ENCODE results near the gene OAS2.

The OAS2 gene, protein sequence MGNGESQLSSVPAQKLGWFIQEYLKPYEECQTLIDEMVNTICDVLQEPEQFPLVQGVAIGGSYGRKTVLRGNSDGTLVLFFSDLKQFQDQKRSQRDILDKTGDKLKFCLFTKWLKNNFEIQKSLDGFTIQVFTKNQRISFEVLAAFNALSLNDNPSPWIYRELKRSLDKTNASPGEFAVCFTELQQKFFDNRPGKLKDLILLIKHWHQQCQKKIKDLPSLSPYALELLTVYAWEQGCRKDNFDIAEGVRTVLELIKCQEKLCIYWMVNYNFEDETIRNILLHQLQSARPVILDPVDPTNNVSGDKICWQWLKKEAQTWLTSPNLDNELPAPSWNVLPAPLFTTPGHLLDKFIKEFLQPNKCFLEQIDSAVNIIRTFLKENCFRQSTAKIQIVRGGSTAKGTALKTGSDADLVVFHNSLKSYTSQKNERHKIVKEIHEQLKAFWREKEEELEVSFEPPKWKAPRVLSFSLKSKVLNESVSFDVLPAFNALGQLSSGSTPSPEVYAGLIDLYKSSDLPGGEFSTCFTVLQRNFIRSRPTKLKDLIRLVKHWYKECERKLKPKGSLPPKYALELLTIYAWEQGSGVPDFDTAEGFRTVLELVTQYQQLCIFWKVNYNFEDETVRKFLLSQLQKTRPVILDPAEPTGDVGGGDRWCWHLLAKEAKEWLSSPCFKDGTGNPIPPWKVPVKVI

DNA sequence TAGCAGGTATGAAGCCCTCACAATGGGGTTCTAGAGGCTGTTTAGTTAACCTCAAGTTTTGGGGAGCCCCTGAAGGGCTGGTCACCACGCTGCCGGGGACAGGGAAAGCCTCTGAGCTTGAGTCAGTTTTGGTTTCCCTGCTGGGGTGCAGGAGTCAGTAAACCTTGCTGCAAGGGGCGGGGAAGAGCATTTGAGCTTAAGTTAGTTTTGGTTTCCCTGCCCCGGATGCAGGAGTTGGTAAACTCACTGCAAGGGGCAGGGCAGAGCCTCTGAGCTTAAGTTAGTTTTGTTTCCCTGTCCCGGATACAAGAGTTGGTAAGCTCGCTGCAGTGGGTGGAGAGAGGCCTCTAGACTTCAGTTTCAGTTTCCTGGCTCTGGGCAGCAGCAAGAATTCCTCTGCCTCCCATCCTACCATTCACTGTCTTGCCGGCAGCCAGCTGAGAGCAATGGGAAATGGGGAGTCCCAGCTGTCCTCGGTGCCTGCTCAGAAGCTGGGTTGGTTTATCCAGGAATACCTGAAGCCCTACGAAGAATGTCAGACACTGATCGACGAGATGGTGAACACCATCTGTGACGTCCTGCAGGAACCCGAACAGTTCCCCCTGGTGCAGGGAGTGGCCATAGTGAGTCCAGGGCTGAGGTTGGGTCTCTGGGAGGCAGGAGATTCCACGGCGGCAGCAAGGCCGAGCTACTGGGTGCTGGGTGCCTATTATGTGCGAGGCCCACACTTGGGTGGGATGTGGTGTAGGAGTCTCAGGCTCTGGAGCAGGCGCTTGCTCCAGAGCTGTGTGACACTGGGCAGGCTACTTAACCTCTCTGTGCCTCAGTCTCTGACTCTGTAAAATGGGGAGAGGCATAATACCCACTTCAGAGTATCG lies at the start of gene OAS2:
Gene OAS2, plus strand, starts transcription at position 357 of the 878 bp plus-strand sequence. Its CDS starts 90 bp downstream, at position 447.
- peak; percentile 57 for DNase-seq

DNA sequence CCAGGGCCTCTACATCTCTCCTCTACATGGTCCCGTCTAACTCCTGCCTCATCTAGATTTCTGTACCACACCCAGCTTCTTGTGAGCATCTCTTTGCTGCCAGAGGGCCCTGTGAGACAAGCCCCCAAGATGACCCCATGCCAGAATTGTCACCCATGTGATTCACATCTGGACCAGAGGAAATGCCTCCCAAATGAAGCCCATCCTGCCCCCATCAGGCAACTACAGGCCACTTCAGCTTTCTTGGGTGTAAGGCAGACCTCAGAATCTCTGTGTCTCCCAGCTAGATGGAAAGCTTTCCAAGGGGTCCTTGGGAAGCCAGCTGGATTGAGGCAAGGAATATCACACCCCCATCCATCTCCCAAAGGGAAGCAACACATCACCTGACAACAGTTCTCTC lies 49.3 kb upstream of the OAS2 start:
- DNase-seq = no peak

DNA sequence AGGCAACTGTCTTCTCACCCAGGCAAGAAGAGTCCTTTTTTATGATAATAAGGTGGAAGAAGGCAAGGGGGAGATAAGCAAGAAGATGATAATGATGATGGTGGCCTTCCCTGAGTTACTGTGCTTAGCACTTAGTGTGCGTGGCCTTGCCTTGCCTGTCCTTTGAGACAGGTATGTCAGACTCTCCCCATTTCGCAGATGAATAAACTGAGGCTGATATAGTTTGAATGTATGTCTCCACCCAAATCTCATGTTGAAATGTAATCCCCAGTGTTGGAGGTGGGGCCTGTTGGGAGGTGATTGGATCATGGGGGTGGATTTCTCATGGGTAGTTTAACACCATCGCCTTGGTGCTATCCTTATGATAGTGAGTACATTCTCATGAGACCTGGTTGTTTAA lies 48.6 kb upstream of the OAS2 start:
- DNase-seq = no peak

DNA sequence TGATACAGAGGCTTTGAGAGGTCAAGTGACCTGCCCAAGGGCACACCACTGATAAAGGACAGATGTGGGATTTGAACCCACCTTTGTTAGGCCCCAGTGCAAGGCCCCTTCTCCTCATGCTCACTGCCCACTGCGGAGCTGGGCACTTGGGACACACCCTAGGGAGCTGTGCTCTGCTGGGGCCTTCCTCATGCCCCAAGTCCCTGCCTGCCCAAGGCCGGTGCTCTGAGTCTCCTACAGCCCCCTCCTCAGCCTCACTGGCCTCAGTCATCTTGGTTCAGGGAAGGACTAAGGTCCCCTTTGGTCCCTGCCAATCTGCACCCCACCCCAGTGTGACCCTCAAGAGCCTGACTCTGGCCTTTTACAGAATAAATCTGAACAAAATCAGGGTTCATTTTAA lies 48.0 kb upstream of the OAS2 start:
- DNase-seq = no peak

DNA sequence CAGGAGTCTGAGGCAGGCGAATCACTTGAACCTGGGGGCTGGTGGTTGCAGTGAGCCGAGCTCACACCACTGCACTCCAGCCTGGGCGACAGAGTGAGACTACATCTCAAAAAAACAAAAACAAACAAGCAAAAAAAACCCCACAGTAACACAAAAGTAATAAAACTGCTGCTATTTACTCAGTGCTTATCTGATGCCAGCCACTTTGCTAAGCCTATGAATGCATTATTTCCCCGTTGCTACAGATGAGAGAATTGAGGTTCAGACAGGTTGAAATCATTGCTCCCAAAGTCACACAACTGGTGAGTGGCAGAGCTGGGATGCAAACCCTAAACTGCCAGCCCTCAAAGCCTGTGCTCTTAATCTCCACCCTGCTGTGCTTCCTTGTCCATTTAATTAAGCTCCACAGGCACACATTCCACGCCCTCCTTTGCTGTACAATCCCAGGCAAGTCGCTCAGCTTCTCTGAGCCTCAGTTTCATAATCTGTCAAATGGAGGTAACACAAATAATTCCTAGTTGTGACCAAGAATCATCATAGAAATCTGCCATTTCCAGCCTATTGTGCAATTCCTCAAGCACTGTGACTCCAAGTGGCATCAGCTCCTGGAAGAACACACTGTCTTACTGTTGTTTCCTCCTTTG lies 45.7 kb upstream of the OAS2 start:
- DNase-seq = no peak

DNA sequence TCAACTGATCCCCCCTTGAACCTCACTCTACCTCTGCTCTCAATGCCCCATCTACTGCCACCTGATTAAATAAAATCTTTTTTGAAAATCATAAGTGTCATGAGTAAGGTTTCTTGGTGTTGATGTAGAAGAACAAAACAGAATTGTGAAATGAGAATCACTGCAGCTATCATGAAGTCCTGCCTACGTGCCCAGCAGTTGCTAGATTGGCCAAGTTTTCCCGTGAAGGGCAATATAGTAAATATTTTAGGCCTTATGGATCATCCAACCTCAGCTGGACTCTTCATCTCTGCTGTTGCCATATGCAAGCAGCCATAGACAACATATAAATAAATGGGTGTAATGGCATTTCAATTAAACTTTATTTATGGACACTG lies 45.2 kb upstream of the OAS2 start:
- no peak for DNase-seq

DNA sequence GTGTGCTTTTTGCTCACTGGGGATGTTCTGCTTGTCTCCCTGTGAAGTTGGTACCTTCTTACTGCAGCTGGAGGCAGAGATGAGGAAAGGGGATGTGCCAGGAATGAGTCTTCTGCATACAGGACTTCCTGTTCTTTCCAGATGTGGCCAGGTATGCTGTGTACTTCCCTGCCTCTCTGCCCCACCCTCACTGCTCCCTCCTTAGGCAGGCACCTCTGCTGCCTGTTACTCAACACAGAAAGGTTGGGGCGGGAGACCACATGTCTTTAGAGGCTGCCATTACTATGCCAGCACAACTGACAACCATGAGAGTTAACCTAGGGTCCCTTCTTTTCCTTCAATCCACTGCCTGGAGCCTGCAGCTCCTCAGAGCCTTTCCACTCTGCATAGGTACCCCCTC lies 42.1 kb upstream of the OAS2 start:
- DNase-seq = no peak

DNA sequence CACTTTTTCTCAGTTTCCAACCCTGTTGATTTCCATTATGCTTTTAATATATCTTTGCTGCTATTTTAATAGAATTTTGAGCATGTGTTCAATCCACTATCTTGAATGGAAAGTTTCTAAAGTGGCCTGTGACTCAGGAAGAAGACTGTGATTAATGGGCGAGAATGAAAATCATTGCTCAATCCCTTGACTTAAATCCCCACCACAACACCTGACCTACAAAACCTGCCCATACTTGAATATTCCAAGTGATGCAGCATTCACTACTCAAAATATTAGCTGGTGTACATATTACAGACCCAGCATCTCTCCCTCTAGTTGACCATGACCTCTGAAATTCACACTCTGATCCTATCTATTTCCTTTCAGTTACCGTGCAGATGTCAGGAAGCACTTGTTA lies 41.4 kb upstream of the OAS2 start:
- no peak for DNase-seq

DNA sequence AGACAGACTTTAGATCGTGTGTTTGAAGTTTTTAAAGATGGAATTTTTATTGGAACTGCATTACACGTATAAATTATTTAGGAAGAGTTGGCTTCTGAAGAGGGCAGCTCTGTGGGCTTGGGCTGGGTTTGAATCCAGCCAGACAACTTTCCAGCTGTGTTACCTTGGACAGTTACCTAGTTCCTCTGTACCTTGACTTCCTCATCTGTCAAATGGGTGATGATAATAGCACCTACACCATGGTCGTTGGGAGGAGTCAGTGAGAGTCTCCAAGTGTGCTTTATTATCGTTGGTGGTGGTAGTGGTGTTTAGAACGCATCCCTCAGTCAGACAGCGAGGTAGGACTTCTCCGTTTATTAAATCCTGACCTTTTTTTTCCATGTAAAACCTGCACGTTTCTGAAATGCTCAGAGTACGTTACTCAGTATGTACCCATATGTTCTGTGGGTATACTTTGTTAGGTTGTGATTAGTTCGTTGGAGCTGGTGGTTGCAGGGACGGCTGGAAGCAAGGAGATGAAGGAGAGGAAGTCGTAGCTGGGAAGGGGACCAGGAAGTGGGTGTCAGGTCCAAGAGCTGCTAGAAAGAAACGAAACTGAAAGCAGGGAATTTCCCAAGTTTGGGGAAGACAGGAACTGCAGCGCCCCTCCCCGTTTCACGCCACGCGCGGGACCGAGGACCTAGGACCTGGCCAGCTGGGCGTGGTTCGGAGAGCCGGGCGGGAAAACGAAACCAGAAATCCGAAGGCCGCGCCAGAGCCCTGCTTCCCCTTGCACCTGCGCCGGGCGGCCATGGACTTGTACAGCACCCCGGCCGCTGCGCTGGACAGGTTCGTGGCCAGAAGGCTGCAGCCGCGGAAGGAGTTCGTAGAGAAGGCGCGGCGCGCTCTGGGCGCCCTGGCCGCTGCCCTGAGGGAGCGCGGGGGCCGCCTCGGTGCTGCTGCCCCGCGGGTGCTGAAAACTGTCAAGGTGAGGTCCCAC lies 40.3 kb upstream of the OAS2 start, which contains the start of gene OAS3:
Gene OAS3, plus strand, starts transcription at position 734 of the 979 bp plus-strand sequence. Its CDS starts 57 bp downstream, at position 791.
- DNase-seq = peak; percentile 90

DNA sequence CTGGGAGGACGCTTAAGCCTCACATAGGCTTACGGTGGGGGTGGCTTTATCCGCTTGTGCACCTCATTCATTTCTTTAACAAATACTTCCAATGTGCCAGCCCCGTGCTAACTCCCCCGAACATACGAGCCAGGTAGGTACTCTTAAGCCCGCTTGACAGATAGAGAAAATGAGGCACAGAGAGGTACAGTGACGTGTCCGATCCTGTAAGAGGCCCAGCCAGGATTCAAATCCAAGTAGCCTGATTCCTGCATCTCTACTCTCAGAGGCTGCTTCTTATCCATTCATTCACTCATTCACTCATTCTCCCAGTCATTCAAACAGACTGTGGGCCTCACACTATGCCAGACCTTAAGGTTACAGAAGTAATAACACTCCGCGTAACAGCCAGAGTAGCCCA lies 39.6 kb upstream of the OAS2 start:
- no peak for DNase-seq

DNA sequence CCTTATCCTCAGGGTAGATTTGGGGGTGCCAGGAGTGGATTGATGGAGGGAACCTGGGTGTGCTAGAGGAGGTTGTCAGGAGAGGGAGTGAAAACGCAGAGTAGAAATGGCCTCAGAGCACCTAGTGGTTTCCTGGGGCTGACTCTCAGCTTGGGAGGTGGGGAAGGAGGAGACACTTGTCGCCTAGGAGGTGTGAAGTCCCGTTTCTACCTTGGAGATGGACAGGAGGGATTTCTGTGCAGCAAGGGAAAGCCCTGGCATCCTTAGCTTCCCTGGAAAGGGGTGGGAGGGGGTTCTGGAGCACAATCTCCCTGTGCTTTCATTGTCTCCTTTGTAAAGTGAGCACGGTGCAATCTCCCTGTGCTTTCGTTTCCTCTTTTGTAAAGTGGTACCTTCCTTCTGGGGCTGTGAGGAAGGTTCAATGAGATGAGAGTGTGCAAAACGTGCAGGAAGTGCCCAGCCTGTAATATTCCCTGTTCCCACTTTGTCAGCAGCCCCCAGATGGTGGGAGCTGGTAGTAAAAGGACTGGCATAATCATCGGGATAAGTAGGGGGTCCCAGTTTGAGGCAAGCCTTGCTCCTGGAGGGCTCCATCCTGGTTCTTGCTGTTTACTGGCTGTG lies 38.4 kb upstream of the OAS2 start:
- DNase-seq = no peak

DNA sequence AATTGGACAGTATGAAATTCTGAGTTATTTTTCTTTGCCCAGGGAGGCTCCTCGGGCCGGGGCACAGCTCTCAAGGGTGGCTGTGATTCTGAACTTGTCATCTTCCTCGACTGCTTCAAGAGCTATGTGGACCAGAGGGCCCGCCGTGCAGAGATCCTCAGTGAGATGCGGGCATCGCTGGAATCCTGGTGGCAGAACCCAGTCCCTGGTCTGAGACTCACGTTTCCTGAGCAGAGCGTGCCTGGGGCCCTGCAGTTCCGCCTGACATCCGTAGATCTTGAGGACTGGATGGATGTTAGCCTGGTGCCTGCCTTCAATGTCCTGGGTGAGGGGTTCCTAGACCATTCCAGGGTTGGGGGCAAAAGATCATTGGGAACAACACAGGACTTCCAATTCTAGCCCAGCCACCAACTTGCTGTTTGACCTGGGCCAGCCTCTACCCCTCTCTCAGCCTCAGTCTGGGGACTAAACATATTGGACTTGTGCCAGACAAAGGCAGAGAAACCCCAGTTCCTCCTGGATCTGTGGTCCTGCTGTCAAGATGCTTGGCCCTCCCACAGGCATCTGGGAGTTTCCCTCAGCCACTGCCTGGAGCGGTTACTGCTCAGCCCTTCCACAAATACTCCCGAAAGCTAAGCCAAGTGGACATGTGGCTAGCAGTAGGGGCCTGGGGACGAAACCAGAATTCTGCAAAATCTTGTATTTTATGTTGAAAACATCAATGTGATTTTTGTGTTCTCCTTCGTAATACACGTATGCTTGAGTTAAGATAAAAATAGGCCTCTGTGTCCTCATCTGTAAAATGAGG lies 36.6 kb upstream of the OAS2 start:
- DNase-seq = no peak

DNA sequence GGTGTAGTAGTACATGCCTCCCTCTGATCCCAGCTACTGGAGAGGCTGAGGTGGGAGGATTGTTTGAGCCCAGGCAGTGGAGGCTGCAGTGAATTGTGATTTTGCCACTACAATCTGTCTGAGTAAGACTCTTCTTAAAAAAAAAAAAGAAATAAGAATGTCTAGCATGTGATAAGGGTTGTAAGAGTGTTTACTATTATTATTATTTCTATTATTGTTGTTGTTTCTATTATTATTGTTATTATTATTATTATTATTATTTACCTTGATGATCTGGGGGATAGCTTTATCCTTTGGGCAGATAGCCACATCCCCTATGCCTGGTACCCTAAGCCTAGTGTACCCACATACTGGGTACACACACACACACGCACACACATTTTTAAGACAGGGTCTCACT lies 35.7 kb upstream of the OAS2 start:
- no peak for DNase-seq

DNA sequence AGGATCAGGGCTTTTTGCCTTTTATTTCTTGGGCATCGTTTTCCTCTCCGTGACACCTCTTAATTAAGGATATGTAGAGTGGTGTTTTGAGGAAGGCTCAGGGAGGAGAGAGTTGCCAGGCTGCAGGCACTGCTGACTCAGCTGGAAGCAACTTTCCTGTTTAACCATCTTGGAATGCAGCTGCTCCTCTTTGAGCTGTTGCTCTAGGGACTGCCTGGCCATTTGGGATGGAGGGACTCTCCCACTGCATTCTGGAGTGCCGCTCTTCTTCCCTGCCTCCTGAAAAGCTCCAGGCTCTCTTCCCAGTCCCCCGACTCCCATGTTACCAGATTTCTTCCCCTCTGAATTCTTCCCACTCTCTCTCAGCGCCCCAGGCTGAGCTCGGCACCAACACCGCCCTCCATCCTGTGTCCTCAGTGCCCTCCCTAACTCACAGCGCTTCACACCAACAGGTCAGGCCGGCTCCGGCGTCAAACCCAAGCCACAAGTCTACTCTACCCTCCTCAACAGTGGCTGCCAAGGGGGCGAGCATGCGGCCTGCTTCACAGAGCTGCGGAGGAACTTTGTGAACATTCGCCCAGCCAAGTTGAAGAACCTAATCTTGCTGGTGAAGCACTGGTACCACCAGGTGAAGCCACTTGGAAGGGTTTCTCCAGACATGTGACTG lies 34.2 kb upstream of the OAS2 start:
- no peak for DNase-seq

DNA sequence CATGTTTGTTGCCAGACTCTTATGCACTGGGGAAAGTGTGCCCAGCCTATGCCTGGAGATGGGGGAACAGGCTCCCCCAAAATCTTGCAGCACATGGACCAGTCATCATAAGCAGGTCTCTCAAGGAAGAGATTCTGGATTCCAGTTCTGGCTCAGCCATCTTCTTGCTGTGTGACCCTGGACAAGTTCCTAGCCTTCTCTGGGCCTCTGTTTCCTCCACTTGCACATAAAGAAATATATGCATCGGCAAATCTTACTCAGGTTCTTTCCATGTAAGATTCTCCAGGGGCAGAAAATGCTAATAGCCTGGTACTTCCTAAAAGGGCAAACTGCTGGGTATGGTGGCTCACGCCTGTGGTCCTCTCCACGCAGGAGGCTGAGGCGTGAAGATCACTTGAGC lies 32.8 kb upstream of the OAS2 start:
- DNase-seq = no peak

DNA sequence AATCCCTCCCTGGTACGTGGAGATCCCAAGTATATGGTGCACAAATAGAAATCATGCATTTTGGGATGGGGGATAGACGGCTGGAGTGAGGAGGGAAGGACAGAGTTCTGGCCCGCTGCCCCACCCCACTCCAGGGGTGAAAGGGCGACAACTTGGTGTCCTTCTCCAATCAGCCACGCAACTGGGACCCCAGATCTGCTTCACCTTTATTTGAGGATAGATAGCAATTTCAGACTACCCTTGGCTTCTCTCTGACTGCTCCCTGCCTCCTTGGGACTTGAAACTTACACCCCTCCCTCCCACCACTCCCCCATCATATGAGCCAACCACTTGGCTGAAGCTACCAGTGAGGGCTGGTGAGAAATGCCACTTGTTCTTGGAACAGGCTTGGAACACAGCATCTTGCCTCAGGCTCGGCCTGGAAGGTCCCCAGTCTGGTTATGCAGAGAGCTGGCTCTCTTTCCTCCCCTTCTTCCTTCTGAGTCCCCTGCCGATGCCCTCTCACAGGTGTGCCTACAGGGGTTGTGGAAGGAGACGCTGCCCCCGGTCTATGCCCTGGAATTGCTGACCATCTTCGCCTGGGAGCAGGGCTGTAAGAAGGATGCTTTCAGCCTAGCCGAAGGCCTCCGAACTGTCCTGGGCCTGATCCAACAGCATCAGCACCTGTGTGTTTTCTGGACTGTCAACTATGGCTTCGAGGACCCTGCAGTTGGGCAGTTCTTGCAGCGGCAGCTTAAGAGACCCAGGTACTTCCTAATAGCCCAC lies 31.9 kb upstream of the OAS2 start:
- no peak for DNase-seq

DNA sequence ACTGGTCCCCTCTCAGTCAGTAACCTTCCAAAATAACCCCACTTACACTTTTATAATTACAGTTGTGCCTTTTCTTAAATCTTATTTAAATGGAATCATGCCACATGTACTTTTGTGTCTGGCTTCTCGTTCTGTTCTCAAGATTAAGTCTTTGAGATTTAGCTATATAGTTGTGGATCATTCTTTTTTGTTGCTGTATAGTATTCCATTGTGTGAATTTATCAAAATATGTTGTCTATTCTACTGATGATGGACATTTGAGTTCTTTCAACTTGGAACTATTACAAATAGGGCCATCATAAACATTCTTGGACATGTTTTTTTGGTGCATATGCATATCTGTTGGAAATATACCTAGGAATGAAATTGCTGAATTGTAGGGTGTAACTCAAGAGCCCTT lies 31.0 kb upstream of the OAS2 start:
- DNase-seq = no peak

DNA sequence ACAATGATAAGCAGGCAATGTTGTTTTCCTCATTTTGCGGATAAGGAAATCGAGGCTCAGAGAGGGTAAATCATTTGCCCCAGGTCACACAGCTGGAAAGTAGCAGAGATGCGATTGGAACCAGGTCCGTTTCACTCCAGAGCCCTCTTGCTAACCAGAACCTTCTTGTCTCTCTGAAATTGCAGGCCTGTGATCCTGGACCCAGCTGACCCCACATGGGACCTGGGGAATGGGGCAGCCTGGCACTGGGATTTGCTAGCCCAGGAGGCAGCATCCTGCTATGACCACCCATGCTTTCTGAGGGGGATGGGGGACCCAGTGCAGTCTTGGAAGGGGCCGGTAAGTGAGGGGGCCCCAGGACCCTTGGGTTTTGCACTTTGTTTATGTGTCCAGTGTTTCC lies 30.6 kb upstream of the OAS2 start:
- no peak for DNase-seq

DNA sequence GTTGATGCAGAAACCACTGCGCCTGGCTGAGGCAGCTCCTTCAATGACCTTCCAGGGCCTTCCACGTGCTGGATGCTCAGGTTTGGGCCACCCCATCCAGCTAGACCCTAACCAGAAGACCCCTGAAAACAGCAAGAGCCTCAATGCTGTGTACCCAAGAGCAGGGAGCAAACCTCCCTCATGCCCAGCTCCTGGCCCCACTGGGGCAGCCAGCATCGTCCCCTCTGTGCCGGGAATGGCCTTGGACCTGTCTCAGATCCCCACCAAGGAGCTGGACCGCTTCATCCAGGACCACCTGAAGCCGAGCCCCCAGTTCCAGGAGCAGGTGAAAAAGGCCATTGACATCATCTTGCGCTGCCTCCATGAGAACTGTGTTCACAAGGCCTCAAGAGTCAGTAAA lies 29.5 kb upstream of the OAS2 start:
- no peak for DNase-seq

Data from left hindlimb (tissue), 1 donor.